IPS-18c (cell line): ENCODE measurements around the gene MPLKIP.
"Not testable (repeated sequence)": the region's sequence is repeated elsewhere in the genome, so short reads cannot be mapped to it uniquely, and the experiment has no call there.

ENCODE experiments used
- H3K4me3 ChIP-seq: 2 replicates; pipeline ENCODE4 v1.7.0; 2013; ENCODE audit warnings: low read depth, mild to moderate bottlenecking, low read length, moderate library complexity; ENCODE audit not compliant: insufficient read depth
- H3K9me3 ChIP-seq: one replicate; pipeline ENCODE4 v1.6.1; 2013; ENCODE audit warnings: mild to moderate bottlenecking, low read length, moderate library complexity; ENCODE audit not compliant: control insufficient read depth, insufficient read depth

MPLKIP gene

GRCh38 chr7:40134428-40135316 is at the start of gene MPLKIP, which contains the start of gene SUGCT:
TSS of gene MPLKIP (minus strand) at chr7:40134622. CDS start at chr7:40134567, 55 bp downstream.
TSS of gene SUGCT (plus strand) at chr7:40135005.
- Histone ChIP-seq H3K9me3 (no peaks in the 10 kb centered on the region), H3K4me3 (peak within 1 kb of the TSS; percentile 99)

GRCh38 chr7:40182452-40182851 is 48.0 kb upstream of the MPLKIP start:
- Histone ChIP-seq H3K4me3 (no peak overlapping the region), H3K9me3 (no peaks in the 10 kb centered on the region)

GRCh38 chr7:40177071-40177470 is 42.6 kb upstream of the MPLKIP start:
- H3K4me3 ChIP-seq, result no peak overlapping the region
- no peaks in the 10 kb centered on the region for H3K9me3 ChIP-seq

- Histone ChIP-seq H3K9me3 (no peaks in the 10 kb centered on the region), H3K4me3 (no peak overlapping the region)
Observed at GRCh38 chr7:40175725-40176510, 41.5 kb upstream of the MPLKIP start.

DNA sequence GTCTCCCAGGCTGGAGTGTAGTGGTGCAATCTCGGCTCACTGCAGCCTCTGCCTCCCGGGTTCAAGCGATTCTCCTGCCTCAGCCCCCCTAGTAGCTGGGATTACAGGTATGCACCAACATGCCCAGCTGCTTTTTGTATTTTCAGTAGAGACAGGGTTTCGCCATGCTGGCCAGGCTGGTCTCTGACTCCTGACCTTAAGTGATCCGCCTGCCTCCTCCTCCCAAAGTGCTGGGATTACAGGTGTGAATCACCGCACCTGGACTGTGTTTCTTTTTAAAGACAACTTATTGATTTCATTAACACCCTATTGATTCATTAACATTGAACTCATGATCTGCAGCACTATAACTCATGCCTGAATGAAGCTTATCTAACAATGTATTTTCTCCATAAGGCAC is 40.8 kb upstream of the MPLKIP start:
- not testable (repeated sequence) for H3K9me3 ChIP-seq, H3K4me3 ChIP-seq

GRCh38 chr7:40173121-40173520 is 38.7 kb upstream of the MPLKIP start:
- not testable (repeated sequence) for H3K9me3 ChIP-seq, H3K4me3 ChIP-seq

DNA sequence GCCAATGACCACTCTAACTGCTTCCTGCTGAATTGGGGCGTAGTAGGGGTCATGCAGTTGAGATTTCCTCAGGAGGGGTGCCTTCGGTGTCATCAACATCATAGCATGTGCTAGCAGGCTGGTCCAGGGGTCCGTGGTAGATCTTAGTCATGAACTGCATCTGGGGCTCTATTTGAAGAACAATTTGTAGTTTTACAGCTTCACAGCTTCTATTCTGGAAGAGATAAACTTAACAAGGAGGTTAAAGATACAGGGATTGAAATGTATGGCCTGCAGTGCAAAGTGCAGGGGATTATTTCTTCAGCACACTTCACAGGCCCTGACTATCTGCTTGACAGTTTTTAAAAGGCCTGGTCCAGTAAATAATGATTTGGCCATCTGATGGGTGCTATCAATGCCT is 33.8 kb upstream of the MPLKIP start:
- not testable (repeated sequence) for H3K9me3 ChIP-seq, H3K4me3 ChIP-seq

DNA sequence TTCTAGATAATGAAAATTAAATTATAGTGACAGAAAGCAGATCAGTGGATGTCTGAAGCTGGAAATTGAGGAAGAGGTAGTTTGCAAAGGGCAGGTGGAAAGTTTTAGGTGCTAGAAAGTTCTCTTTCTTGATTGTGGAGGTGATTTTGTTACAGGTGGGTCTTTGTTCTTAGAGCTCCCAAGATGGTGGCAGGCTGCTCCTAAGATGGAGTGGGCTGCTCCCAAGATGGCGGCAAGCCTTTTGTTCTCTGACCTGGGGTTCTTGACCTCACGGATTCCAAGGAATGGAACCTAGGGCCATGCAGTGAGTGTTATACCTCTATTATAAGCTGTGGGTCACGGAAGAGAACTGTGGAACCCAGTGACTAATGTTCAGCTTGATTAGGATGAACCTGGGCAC is 32.9 kb upstream of the MPLKIP start:
- no peaks in the 10 kb centered on the region for H3K9me3 ChIP-seq
- no peak overlapping the region for H3K4me3 ChIP-seq

DNA sequence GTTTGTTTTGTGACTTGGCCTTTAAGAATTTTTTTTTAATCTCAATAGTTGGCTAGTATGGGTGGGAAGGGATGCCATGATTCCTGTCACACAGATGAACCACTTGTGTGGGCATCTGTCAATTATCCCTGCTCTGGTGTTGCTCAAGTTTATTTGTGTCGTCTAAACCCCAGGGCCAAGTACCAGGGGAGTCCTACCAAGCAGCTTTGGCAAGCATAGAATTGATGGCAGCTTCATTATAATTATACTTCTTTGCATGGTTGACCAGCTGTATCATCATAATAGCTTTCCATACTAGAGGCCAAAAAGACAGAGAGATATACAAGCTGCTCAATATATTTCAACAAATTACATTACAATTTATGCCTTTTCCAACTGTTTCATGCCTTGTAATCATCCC is 30.8 kb upstream of the MPLKIP start:
- H3K4me3 ChIP-seq, result no peak overlapping the region
- no peaks in the 10 kb centered on the region for H3K9me3 ChIP-seq

DNA sequence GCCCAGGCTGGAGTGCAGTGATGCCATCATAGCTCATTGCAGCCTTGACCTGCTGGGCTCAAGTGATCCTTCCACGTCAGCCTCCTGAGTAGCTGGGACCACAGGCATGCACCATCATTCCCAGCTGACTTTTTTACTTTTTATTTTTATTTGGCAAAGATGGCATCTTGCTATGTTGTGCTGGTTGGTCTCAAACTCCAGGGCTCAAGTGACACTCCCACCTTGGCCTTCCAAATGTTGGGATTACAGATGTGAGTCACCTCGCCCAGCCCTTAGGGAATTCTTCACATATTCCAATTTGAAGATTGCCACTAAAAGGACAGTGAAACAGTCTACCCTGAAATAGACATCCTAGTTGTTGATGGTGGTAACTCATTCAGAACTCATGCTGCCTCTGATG is 28.1 kb upstream of the MPLKIP start:
- H3K9me3 ChIP-seq, result no peaks in the 10 kb centered on the region
- H3K4me3 ChIP-seq, result no peak overlapping the region

- H3K4me3 ChIP-seq, result no peak overlapping the region
- no peaks in the 10 kb centered on the region for H3K9me3 ChIP-seq
Observed at GRCh38 chr7:40156988-40157387, 22.6 kb upstream of the MPLKIP start.

GRCh38 chr7:40151504-40151903 is 17.1 kb upstream of the MPLKIP start:
- Histone ChIP-seq H3K9me3 (peaks cover 6% of the 10 kb centered on the region), H3K4me3 (no peak overlapping the region)

GRCh38 chr7:40148671-40149070 is 14.2 kb upstream of the MPLKIP start:
- no peak overlapping the region for H3K4me3 ChIP-seq
- H3K9me3 ChIP-seq, result peaks cover 6% of the 10 kb centered on the region

- H3K4me3 ChIP-seq, H3K9me3 ChIP-seq: not testable (repeated sequence)
Observed at GRCh38 chr7:40148247-40148580, 13.8 kb upstream of the MPLKIP start.

DNA sequence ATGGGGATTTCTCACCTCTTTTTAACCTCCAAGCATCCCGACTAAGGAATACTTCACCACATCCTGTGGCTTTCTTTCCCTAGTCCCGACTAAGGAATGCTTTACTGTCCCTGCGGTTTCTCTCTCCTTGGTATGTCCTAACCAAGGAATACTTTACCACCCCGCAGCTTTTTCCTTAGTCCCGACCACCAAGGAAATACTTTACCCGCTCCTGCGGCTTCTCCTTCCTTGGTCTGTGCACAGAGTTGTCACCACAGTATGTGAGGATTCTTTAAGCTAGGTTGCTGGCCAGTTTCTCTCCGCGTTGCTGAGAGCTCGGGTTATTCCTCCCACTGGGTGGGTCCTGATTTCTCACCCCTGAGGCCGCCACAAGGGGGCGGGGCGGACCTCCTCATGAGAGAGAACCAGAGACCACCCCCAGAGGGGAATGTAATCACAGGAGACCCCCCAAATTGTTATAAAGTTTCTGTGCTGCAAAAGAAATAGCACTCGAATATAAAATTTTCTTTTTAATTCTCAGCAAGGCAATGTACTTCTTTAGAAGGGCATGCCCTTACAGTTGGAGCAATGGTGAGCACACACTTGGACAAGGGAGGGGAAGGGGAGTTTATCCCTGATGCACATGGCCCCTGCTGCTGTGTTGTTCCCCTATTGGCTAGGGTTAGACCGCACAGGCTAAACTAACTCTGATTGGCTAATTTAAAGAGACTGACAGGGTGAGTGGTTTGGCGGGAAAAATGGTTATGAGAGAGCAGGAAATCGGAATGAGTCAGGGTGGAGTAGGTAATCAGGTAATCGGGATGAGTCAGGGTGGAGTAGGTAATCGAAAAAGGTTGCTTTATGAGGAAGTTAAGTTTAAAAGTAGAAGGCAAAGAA is 13.2 kb upstream of the MPLKIP start:
- Histone ChIP-seq H3K4me3 (no peak overlapping the region), H3K9me3 (peaks cover 6% of the 10 kb centered on the region)

- H3K9me3 ChIP-seq, H3K4me3 ChIP-seq: not testable (repeated sequence)
Observed at GRCh38 chr7:40145596-40146130, 11.2 kb upstream of the MPLKIP start.

GRCh38 chr7:40141916-40142315 is 7.5 kb upstream of the MPLKIP start:
- not testable (repeated sequence) for H3K4me3 ChIP-seq, H3K9me3 ChIP-seq
